CD4-positive, alpha-beta T cell treated with Interleukin-15 for 4 hours (primary cell): ENCODE measurements around the gene NLK.
"Not testable (repeated sequence)": the region's sequence is repeated elsewhere in the genome, so short reads cannot be mapped to it uniquely, and the experiment has no call there.

ENCODE experiments used
- DNase-seq: peaks from one replicate; pipeline ENCODE4 v3.0.0-alpha.2; 2020; ENCODE audit warnings: low spot score

Gene NLK

DNA sequence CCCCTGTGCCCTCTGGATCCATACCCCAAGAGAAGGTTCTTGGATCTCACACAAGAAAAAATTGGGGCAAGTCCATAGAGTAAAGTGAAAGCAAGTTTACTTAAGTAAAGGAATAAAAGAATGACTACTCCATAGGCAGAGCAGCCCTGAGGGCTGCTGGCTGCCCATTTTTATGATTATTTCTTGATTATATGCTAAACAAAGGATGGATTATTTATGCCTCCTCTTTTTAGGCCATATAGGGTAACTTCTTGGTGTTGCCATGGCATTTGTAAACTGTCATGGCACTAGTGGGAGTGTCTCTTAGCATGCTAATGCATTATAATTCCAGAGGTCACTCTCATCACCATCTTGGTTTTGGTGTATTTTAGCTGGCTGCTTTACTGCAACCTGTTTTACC lies 70.8 kb downstream of the NLK start:
- no peak for DNase-seq

DNA sequence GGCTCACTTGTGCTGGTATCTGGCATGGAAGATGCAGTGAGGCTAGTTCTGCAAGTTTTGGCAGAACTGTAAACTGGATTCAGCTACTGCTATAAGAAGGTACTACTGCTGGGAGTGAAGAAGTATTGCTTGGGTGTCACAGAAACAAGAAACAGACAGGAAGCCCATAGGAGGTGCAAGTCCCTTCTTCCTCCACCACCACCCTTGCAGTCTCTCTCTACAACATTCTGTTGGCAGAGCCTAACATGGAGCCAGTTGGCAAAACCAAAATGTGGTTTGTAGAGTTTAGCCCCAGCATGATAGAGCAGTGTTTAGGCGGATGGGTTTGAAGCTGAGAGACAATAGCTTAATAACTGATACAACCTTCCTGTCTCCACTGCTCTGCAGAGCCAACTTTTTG lies 72.6 kb downstream of the NLK start:
- no peak for DNase-seq

DNA sequence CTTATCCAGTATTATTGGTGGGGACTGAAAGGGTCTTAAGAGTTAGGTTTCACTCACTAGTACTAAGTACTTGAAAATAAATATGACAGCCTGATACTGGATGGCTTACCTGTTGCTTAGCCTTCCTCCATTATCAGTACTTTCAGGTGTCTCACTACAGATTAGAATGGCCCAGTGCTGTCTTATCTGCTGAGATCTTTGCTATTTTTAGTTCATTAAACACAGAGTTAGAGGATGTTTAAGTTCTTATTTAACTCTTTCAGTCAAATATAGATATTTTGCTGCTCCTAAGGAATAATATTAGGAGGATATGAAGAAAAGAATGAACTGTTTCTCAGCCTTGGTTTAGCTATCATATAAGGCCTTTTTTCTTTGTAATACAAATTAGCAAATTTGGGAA lies 74.8 kb downstream of the NLK start:
- no peak for DNase-seq

DNA sequence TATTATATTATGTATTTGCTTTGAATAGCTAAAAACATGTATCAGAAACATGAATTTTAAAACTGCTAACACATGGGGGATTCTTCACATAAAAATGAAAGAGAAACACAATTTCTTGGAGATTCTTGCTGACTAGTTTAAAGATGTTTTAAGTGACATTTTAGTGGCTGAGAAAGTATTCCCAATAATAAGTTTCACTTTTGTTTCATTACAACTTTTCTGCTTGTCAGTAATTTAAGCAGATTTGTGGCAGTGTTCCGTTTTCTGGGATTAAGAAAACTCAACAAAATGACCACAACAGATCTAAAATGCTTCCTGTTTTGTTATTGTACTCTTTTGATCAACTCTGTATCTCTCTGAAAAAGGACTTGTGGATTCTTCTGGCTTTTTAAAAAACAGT lies 75.9 kb downstream of the NLK start:
- DNase-seq: no peak

DNA sequence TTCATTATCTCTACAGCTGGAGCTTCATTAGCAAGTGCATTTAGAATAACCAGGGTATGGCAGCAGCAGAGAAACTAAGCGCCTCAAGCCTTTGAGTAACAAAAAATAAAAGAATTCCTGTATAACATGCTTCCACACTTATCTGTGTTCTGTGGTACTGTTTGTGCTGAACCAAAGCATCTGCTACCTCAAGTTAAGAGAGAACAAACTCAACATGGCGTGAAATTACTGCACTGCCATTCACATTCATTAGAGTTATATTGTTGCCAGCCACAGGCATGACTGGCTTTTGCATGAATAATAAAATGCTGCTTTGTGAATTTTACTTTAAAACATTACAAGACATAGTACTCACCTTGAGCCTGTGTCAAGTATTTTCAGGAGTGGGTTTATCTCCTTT lies 76.6 kb downstream of the NLK start:
- DNase-seq: no peak

DNA sequence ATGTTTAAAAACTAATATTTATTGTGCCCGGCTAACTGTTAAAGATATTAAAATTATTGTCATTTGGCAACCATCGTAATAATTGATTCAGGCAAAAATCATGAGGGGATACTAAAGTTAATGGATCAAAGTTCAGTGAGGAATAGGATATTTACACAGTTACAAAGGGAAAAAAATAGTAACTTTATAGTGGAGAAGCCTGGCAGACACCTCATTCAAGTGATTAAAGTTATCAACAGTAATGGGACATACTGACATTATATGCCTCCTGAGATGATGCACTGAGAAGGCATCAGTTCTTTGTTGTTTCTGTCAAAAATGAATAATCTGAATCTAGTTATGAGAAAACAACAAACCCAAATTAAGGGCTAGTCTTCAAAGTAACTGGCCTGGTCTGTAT lies 77.1 kb downstream of the NLK start:
- DNase-seq: no peak

DNA sequence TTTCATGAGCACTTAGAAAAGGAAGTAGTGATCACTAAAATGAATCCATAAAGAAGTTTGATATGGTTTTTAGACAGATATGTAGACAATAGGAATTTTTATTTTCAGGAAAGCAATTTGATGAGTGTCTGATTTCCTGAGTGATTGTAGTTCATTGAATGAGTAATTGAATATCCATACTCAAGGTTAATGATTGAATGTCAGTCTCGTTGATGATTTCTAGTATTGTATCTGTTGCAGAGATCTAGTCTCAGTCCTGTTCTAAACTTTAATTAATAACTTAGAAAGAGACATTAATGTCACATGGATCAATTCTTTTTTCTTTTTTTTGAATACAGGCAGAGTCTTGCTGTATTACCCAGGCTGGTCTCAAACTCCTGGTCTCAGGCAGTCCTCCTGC lies 78.3 kb downstream of the NLK start:
- no peak for DNase-seq

DNA sequence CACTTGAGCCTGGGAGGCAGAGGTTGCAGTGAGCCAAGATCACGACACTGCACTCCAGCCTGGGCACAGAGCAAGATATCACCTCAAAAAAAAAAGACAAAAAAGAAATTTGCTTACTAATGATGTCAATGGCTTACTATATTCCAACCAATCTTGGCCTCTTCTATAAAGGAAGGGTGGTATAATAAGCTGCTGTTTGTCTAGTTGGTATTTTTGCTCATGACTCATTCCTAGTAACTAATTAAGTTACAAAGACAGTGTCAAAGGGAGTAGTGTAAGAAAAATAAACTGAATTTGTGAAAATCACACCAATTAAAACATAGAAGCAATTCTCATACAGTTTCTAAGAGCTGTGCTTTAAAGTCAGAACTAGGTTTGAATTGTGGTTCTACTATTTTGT lies 82.5 kb downstream of the NLK start:
- DNase-seq: no peak

DNA sequence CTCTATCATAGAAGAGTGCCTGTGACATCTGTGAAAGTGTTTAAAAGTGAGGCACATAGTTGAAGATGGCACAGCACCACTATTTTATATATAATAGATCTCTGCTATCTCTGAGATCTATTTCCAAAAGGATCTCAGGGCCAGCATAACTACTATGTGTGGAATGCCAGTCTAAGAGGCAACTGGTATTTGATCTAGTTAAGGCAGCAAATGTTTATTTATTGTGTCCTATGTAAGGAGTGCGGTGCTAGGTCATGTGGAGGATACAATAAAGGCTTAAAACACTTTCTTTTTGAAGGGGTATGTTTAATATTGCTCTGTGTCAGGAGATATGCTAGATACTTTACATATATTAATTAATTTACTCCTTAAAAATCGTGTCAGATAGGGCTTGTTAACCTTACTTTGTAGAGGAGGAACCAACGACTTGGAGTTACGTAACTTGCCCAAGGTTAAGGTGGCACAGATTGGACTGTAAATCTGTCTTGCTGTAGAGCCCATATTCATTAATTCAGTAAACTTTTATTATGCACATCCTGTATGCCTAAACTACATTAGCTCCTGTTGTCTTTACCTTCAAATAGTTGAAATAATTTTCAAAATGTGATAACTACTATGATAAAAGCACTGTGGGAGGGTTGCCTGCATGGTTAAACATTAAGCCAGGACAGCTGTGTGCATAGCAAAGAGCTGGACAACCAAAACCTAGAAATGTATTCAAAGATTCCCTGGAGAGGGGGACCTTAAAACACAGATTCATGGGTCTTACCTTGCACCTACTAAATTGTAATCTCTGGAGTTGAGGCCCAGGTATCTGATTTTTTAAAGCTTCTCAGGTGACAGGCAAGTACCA lies 83.3 kb downstream of the NLK start:
- DNase-seq: no peak

DNA sequence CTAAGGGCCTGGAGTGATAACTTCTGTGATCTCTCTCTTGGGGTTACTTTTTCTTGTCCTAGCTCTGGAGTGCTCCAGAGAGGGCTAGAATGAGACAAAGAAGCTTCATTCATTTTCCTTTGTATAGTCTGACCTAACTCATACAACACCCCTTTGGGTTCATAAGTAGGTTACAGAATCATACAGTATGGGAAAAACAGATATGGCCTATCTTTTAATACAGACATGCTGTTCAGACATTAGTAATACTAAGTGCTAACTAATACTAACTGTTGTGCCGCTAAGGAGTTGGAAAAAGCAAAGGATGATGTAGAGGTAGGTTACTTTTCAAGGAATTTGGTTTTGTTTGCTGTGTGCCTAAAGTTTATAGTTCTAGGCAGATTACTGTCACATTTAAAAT lies 84.7 kb downstream of the NLK start:
- DNase-seq: no peak

DNA sequence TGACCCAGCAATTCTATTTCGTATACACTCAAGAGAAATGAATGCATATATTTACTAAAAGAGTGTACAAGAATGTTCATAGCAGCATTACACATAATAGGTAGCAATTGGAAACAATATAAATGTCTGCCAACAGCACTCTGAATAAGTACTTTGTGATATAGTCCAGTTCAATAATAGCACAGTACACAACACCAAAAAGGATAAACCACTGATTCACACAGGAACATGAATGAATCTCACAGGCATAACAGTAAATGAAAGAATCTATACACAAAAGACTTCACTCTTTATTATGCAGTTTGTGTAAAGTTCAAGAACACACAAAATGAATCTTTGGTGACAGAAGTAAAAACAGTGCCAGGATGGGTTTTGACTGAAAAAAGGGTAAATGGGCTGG lies 86.3 kb downstream of the NLK start:
- DNase-seq: no peak

DNA sequence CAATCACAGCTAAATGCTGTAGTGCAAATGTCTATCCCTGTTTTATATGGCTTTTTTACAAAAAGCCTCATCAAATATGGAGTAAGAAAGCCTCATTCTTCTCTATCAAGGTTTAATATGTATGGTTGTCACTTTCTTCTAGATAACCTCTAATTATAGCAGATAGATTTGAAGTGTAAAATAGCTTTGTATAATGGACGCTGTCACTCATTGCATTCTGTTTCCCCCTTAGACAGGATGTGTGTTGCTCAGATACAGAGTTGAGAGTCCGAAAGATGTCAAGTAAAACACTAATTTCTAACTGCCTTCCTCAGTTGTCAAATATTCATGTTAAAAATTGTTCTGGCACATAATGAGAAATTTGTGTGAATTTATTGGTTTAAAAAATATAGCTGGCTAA lies 88.0 kb downstream of the NLK start:
- no peak for DNase-seq

DNA sequence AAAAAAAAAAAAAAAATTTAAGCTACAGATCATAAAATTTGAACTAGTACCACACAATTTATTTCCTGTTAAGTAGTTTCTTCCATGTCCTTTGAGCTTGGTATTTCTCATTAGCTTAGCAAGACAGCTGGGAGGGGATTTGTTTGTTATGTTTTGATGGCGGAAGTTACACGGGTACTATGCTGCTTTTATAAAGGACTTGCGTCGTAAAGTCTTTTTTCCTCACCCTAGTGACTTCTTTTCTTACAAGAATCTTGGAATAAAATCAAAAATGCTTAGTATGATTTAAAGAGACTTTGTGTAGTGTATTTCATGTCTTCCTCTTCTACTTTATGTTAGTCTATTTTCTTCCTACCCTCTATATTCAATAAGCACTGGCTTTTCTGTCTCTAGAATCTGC lies 89.1 kb downstream of the NLK start:
- DNase-seq: no peak

DNA sequence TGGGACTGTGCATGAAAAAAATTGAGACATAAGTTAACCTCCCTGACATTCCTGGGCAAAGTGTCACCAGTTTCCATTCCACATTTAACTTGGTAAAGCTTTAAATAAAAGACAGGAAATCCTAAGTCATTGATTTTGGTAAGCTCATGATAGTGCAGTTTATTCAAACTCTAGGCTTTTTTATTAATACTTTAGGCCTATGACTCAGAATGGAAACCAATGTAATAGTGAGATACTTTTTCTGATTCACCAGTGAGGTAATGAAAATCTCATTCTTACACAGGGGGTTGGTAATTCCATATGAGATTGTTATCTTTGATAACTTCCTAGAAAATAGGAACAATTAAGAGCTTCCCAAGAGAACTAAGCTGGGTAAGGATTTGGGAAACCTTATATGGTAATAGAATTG lies 91.1 kb downstream of the NLK start:
- DNase-seq: no peak

DNA sequence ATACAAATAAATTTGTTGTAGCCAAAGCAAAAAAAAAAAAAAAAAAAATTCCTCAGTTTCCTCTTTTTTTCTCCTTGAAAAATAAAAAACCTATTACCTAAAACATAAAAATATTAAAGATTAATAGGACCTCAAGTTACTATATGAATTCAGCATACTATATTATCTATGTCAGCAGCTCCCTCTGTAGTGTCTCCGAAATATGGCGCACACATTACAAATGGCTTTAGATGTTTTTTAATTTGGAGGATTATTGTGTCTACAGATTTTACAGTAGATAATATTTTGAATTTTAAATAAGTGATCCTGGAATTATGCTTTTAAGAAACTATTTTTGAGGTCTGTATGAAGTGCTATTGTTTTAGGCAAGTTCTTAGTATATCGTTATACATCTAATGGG lies 94.4 kb downstream of the NLK start:
- DNase-seq: no peak

DNA sequence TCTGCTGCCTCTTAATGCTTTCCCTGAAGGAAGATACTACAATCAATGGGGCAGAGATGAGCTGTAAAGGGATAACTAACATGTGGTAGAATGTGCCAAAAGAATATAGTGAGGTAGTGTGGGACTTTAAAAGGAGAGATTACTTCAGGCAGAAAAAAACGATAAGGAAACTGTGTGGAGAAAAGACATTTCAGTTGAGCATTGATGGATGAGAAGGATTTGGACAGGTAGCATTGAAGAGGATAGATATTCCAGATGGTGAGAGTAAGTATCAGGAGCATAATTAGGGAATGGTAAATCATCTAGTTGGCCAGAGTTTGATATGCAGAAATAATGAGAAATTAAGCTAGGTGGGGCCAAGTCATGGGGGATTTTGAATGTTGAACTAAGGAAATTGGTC lies 97.3 kb downstream of the NLK start:
- DNase-seq: no peak

DNA sequence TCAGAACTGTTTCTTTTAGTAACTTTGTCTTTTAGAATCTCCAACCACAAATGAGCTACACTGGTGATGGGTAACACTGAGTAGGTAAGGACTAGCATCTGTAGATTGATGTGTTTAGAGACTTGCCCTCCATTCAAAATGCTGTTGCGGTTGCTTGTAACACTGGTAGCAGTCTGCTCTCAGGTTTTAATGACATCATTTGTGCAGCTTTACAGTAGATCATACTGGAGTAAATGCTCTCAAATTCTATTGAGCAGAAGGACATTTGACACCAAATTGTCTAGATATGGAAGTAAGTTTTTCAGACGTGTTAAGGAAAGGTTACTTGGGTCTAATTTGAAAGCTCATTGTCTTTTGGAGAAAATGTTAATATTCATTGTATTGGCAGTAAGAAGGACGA lies 98.8 kb downstream of the NLK start:
- DNase-seq: no peak

DNA sequence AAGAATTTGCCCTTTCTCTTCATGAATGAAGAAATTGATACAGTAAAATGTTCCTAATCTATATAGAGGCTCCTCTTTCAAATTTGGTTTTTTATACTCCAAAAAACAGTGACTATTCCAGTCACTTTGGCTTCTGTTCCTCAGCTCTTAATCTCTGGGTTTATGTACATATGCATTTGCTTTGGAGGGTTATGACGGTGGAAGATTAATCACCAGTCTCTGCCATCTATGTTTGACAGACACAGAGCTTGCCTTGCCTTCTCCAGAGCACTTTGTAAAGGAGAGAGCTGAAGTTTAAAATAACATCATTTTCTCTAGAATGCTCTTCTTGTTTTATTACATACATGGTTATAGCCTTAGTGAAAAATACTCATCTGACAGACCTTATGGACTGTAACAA lies 99.3 kb downstream of the NLK start:
- no peak for DNase-seq

DNA sequence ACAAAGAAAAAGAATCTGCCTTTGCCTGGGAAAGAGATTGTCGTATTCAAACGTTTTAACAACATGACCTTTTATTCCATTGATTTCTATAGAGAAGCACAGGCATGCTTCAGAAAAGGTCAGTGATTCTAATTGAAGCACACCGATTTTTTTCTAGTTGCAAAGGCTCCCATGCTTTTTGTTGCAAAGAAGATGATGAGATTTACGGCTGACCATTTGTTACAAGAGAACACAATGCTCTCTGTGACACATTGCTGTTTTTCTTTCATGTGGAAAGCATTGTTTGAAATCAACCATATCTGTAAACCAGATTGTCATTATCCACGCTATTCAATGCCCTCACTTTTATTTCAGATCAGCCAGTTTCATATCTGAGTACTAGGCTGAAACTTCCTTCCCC lies 99.8 kb downstream of the NLK start:
- DNase-seq: no peak

DNA sequence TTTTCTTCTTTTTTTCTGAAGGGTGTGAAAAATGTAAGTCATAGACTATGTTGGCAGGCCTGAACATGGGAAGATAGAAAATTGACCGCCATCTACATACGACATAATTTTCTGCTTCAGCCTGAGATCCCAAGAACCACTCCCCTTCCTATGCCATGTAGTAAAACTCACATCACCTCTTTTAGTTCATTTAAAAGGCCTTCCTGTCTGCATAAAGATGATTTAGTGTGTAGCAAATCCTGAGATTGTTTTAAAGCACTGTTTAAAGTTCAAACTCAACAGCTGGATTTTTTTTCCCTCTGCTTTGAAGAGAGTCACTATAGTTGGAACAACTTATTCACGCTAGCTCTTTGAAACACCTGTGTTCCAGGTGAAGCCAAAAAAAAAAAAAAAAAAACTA lies 101.5 kb downstream of the NLK start:
- no peak for DNase-seq

DNA sequence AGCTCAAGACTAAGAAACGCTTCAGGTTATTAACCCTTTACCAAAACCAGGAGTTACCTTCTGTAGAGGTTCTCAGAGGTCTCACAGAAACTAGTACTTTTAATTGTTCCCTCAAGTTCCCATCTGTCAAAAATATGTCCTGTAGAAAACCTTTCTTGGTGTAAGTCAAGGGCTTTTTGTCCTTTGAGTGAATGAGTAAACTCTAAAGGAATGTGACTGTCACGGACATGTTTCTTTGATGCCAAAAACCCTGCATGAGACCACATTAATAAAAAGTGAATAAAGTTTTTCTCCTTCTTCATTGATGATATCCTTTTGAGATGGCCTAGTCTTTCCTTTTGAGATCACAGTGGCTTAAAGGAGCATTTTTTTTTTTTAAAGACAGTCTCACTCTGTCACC lies 102.9 kb downstream of the NLK start:
- DNase-seq: no peak

DNA sequence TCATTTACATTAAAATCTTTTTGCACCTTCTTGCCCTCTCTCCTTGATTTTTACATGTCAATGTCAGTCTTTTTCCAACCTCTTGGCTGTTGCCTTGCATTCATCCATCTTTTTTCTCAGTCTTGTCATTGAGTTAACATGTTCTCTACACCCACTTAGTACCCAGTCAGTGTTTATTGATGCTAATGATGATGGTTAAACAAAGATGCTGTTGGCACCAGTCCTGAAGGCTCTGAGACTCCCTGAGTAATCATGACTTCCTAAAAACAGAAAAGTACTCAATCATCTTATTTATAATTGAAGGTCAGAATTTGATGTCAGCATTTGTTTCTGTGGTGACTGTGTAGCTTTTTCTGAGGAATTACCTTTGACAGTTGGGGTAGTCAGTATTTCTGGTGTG lies 104.5 kb downstream of the NLK start:
- DNase-seq: no peak

DNA sequence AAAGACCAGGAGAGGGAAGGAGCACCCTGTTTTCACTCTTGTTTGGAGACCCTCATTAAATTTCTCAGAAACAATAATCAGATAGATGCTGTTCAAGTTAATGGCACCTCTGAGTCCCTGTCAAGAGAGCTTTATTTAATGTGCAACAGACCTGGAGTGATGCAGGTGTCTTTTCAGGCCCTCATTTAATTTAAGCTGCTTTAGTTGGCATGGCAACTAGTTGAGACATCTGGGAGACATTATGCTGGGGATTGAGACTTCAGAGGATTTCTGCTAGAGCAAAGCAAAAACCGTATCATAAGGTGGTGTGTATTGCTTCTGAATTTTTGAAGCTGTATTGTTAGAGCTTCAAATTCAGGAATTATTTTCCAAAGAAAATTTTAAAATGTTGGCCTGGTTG lies 108.5 kb downstream of the NLK start:
- no peak for DNase-seq

DNA sequence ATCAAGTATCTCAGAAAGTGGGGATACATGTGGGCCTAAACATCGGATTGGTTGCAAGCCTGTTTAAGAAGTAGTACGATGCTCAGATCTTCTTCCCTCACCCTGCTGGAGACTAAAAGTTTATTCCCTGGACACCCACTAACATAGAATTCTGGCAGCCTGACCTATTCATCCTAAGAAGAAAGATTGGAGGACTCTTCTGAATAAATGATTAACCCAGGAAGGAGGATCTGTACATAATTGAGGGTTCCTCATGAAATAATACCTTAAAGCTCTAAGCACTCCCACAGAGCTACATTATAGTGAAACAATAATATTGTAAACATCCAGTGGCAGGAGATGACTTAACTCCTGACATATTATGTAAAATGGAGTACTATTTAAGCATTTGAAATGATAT lies 111.7 kb downstream of the NLK start:
- DNase-seq: no peak

DNA sequence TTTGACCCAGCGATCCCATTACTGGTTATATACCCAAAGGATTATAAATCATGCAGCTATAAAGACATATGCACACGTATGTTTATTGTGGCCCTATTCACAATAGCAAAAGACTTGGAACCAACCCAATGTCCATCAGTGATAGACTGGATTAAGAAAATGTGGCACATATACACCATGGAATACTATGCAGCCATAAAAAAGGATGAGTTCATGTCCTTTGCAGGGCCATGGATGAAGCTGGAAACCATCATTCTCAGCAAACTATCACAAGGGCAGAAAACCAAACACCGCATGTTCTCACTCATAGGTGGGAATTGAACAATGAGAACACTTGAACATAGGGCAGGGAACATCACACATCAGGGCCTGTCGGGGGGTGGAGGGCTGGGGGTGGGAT lies 112.9 kb downstream of the NLK start:
- DNase-seq: not testable (repeated sequence)
